ENCODE data around the gene LHX4.
"Not testable (repeated sequence)": the region's sequence is repeated elsewhere in the genome, so short reads cannot be mapped to it uniquely, and the experiment has no call there.

DNA sequence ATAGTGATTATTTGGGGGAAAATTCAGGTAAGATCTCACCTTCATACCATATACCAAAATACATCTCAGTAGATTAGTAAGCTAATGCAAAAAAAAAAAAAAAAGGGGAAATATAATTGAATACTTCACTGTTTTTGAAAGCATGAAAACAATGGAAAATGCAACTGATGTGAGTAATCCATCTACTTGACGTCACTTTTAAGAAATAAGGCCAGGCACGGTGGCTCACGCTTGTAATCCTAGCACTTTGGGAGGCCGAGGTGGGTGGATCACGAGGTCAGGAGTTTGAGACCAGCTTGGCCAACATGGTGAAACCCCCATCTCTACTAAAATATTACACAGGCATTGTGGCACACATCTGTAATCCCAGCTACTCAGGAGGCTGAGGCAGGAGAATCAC lies 27.5 kb upstream of the LHX4 start:
- TF ChIP-seq, protein P1, sequence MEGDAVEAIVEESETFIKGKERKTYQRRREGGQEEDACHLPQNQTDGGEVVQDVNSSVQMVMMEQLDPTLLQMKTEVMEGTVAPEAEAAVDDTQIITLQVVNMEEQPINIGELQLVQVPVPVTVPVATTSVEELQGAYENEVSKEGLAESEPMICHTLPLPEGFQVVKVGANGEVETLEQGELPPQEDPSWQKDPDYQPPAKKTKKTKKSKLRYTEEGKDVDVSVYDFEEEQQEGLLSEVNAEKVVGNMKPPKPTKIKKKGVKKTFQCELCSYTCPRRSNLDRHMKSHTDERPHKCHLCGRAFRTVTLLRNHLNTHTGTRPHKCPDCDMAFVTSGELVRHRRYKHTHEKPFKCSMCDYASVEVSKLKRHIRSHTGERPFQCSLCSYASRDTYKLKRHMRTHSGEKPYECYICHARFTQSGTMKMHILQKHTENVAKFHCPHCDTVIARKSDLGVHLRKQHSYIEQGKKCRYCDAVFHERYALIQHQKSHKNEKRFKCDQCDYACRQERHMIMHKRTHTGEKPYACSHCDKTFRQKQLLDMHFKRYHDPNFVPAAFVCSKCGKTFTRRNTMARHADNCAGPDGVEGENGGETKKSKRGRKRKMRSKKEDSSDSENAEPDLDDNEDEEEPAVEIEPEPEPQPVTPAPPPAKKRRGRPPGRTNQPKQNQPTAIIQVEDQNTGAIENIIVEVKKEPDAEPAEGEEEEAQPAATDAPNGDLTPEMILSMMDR (IDR thresholded peaks at IDR 0.05): not testable (repeated sequence)
- TF ChIP-seq EP300, POLR2A (IDR thresholded peaks at IDR 0.05): not testable (repeated sequence)

Measured in tibial nerve (tissue), 4 donors.